H1 (cell line): Measurements from ENCODE around the gene INIP. TPM values are rescaled to one million over a fixed set of nuclear protein-coding genes. Genes with fewer than 3 reads are reported as not detected.

Experiments
- ASH2L ChIP-seq: fragments of 200-600, 300-600 bp; sonication (generic); IDR thresholded peaks from one replicate; pipeline ENCODE4 v1.7.1; 2017; ENCODE audit warnings: low read length
- EGR1 ChIP-seq: IDR thresholded peaks from 2 replicates; pipeline ENCODE4 v1.6.1; 2011; ENCODE audit warnings: low read depth, low read length, borderline replicate concordance
- TAF7 ChIP-seq: optimal IDR thresholded peaks from 2 replicates; pipeline ENCODE3; 2011; ENCODE audit warnings: low read depth, mild to moderate bottlenecking, inconsistent platforms, low read length, moderate library complexity, borderline replicate concordance
- USF2 ChIP-seq: IDR thresholded peaks from 2 replicates; pipeline ENCODE4 v1.6.1; 2011; ENCODE audit warnings: low read length, improper control_type of control experiment
- polyA plus RNA-seq, 7 experiments: library from polyadenylated mRNA; depleted of rRNA in 3 of 7; stranded (reverse) in 5 of 7; unstranded in 2 of 7; fragments of >200 nt in 5 of 7; fragments of 200-250 nt in 2 of 7; gene quantifications; 1 replicate in 5 of 7; 2 replicates in 1 of 7; 4 replicates in 1 of 7; pipeline versions ENCODE4 v1.2.1 to v1.2.3, GENCODE V29; 2011 to 2013; ENCODE audit warnings: missing spikeins in 2 of 7, mixed read lengths in 2 of 7
- total RNA-seq: library from RNA; stranded (reverse); fragmentation: NEBNext Ultra II Directional; extraction: Animal tissue kit (Norgen Biotek cat#: 25700); gene quantifications from 2 replicates; pipeline ENCODE4 v1.2.1, GENCODE V29; 2021

Gene INIP
- total and polyA plus RNA-seq, 2 of the 8 experiments (the other 6 are each of a cell fraction or from before 2014, with no cell fraction given): 10.7 to 18.3 TPM

GRCh38 chr9:112757282-112757883 lies 39.5 kb upstream of the INIP start (continued):
- TF ChIP-seq TAF7: no peak
- no peak for TF ChIP-seq ASH2L
- no peak for TF ChIP-seq EGR1
- TF ChIP-seq USF2: no peak
